ENCODE results near the gene ADPRHL1. TPM values are rescaled to one million over a fixed set of nuclear protein-coding genes. Genes with fewer than 3 reads are reported as not detected.

ADPRHL1 gene
- total RNA-seq, 1 experiment from 2014 or later, result 0.76 TPM

GRCh38 chr13:113417008-113417751 lies 36.1 kb downstream of the ADPRHL1 start:
- no peak for DNase-seq (ENCODE audit: low read depth)

- DNase-seq (ENCODE audit: low read depth), result no peak
These were observed 37.5 kb downstream of the ADPRHL1 start for GRCh38 chr13:113415825-113416224.

GRCh38 chr13:113415032-113415431 lies 38.3 kb downstream of the ADPRHL1 start:
- no peak for DNase-seq (ENCODE audit: low read depth)

- DNase-seq (ENCODE audit: low read depth), result no peak
These were observed 39.0 kb downstream of the ADPRHL1 start for GRCh38 chr13:113414335-113414734.

GRCh38 chr13:113413898-113414282 lies 39.4 kb downstream of the ADPRHL1 start:
- no peak for DNase-seq (ENCODE audit: low read depth)

- DNase-seq (ENCODE audit: low read depth), result no peak
These were observed 40.0 kb downstream of the ADPRHL1 start for GRCh38 chr13:113413178-113413897.

GRCh38 chr13:113412440-113412839 lies 40.8 kb downstream of the ADPRHL1 start:
- no peak for DNase-seq (ENCODE audit: low read depth)

GRCh38 chr13:113411216-113412023 lies 41.9 kb downstream of the ADPRHL1 start:
- peak; percentile 96 for DNase-seq (ENCODE audit: low read depth)

GRCh38 chr13:113410472-113411201 lies 42.7 kb downstream of the ADPRHL1 start:
- DNase-seq (ENCODE audit: low read depth), result peak; percentile 96

- DNase-seq (ENCODE audit: low read depth), result no peak
These were observed 44.7 kb downstream of the ADPRHL1 start for GRCh38 chr13:113408562-113408961.

GRCh38 chr13:113407531-113408393 lies 45.5 kb downstream of the ADPRHL1 start:
- DNase-seq (ENCODE audit: low read depth), result no peak

- no peak for DNase-seq (ENCODE audit: low read depth)
These were observed 46.2 kb downstream of the ADPRHL1 start for GRCh38 chr13:113407103-113407530.

- no peak for DNase-seq (ENCODE audit: low read depth)
These were observed 46.8 kb downstream of the ADPRHL1 start for GRCh38 chr13:113406321-113407102.

- no peak for DNase-seq (ENCODE audit: low read depth)
These were observed 47.6 kb downstream of the ADPRHL1 start for GRCh38 chr13:113405481-113406300.

- no peak for DNase-seq (ENCODE audit: low read depth)
These were observed 48.4 kb downstream of the ADPRHL1 start for GRCh38 chr13:113404723-113405471.

- no peak for DNase-seq (ENCODE audit: low read depth)
These were observed 48.9 kb downstream of the ADPRHL1 start for GRCh38 chr13:113404366-113404722.

GRCh38 chr13:113403255-113404104 lies 49.8 kb downstream of the ADPRHL1 start:
- no peak for DNase-seq (ENCODE audit: low read depth)
